Activated CD8-positive, alpha-beta memory T cell treated with anti-CD3 and anti-CD28 coated beads, Interleukin-2, amount 10 ng/mL, durations not matched to agents 7 days and 5 days (primary cell): Measurements from ENCODE around the gene PALM3. TPM values are rescaled to one million over a fixed set of nuclear protein-coding genes. Genes with fewer than 3 reads are reported as not detected.

ENCODE experiments used
- ATAC-seq: fragments of 150-1000 bp; cut with Tn5 transposase; one replicate; pipeline ENCODE4 v1.10.0; 2021; ENCODE audit warnings: moderate library complexity
- CTCF ChIA-PET: fragments of 350-600 bp; sonication (Branson Sonifier 250); formaldehyde crosslinking; loops from one replicate; lab custom pipeline; 2021; ENCODE audit warnings: antibody characterized with exemption; lab: Charles Lee
- DNase-seq: peaks from one replicate; pipeline ENCODE4 v3.0.0-alpha.2; 2020
- H3K27ac Mint-ChIP-seq: one replicate; pipeline ENCODE4 v1.8.0; 2021; ENCODE audit warnings: mild to moderate bottlenecking, mixed read lengths
- H3K27me3 Mint-ChIP-seq: one replicate; pipeline ENCODE4 v1.8.0; 2021; ENCODE audit warnings: mixed read lengths
- H3K36me3 Mint-ChIP-seq: one replicate; pipeline ENCODE4 v1.8.0; 2021; ENCODE audit warnings: mild to moderate bottlenecking, mixed read lengths
- H3K4me1 Mint-ChIP-seq: one replicate; pipeline ENCODE4 v1.8.0; 2021; ENCODE audit warnings: mixed read lengths
- H3K4me3 Mint-ChIP-seq: one replicate; pipeline ENCODE4 v1.8.0; 2021; ENCODE audit warnings: mild to moderate bottlenecking, moderate library complexity, mixed read lengths
- H3K9me3 Mint-ChIP-seq: one replicate; pipeline ENCODE4 v1.8.0; 2022; ENCODE audit warnings: low read depth, mixed read lengths
- total RNA-seq, 2 experiments: library from RNA; stranded (reverse); gene quantifications; one replicate each; pipeline ENCODE4 v1.2.3, GENCODE V29; 2021

Gene PALM3
- total RNA-seq, result not detected

GRCh38 chr19:14061751-14062557, at the start of gene PALM3:
TSS of gene PALM3 (minus strand) at chr19:14062076. CDS start at chr19:14061980, 96 bp downstream.
- H3K9me3 Mint-ChIP-seq, result no peaks in the 10 kb centered on the region
- DNase-seq (no peak), ATAC-seq (no peak)
- peaks cover 14% of the 10 kb centered on the region for H3K4me1 Mint-ChIP-seq
- CTCF ChIA-PET, result interaction anchor here (1.3 to 7.5 kb wide), 4 partner anchors 9 to 182 kb away, joined by 4 to 118 read pairs (median 66); partner anchors contain the start of gene MISP3
- no peaks in the 10 kb centered on the region for H3K36me3 Mint-ChIP-seq
- H3K4me3 Mint-ChIP-seq, result no peak within 1 kb of the TSS
- no peak within 1 kb of the TSS for H3K27ac Mint-ChIP-seq
- peaks cover 40% of the 10 kb centered on the region for H3K27me3 Mint-ChIP-seq

GRCh38 chr19:14111486-14111885, 49.6 kb upstream of the PALM3 start:
- peaks cover 32% of the 10 kb centered on the region for H3K4me1 Mint-ChIP-seq
- H3K36me3 Mint-ChIP-seq, result no peaks in the 10 kb centered on the region
- no peak overlapping the region for H3K4me3 Mint-ChIP-seq
- no peaks in the 10 kb centered on the region for H3K9me3 Mint-ChIP-seq
- DNase-seq (no peak), ATAC-seq (no peak)
- CTCF ChIA-PET, result no interaction called here
- H3K27me3 Mint-ChIP-seq, result no peaks in the 10 kb centered on the region
- H3K27ac Mint-ChIP-seq, result no peak overlapping the region

GRCh38 chr19:14110650-14111049, 48.8 kb upstream of the PALM3 start:
- CTCF ChIA-PET, result interaction anchor here (0.7 to 0.8 kb wide), 2 partner anchors 12 to 229 kb away, joined by 3 to 4 read pairs; no protein-coding TSS in a partner anchor
- Mint-ChIP-seq H3K27me3 (no peaks in the 10 kb centered on the region), H3K9me3 (no peaks in the 10 kb centered on the region), H3K27ac (no peak overlapping the region), H3K36me3 (no peaks in the 10 kb centered on the region), H3K4me3 (no peak overlapping the region), H3K4me1 (peaks cover 24% of the 10 kb centered on the region)
- no peak for DNase-seq
- ATAC-seq, result no peak

GRCh38 chr19:14107581-14108461, 45.9 kb upstream of the PALM3 start:
- no peak for DNase-seq
- no peaks in the 10 kb centered on the region for H3K9me3 Mint-ChIP-seq
- H3K27me3 Mint-ChIP-seq, result no peaks in the 10 kb centered on the region
- H3K4me1 Mint-ChIP-seq, result peaks cover 5% of the 10 kb centered on the region
- H3K27ac Mint-ChIP-seq, result no peak overlapping the region
- ATAC-seq, result no peak
- CTCF ChIA-PET, result interaction anchor here (1.0 kb wide), 1 partner anchor 29 kb away, joined by 5 read pairs; no protein-coding TSS in a partner anchor
- H3K36me3 Mint-ChIP-seq, result no peaks in the 10 kb centered on the region
- H3K4me3 Mint-ChIP-seq, result no peak overlapping the region

- no peak overlapping the region for H3K27ac Mint-ChIP-seq
Measured at GRCh38 chr19:14106840-14107239, 45.0 kb upstream of the PALM3 start.

GRCh38 chr19:14105680-14106079, 43.8 kb upstream of the PALM3 start:
- no peak overlapping the region for H3K27ac Mint-ChIP-seq

More at GRCh38 chr19:14106840-14107239, 45.0 kb upstream of the PALM3 start:
- CTCF ChIA-PET, result interaction anchor here (4.4 kb wide), 1 partner anchor 7 kb away, joined by 16 read pairs; no protein-coding TSS in a partner anchor
- Mint-ChIP-seq H3K27me3 (no peaks in the 10 kb centered on the region), H3K4me3 (no peak overlapping the region), H3K9me3 (no peaks in the 10 kb centered on the region), H3K36me3 (no peaks in the 10 kb centered on the region), H3K4me1 (peaks cover 2% of the 10 kb centered on the region)
- ATAC-seq (no peak), DNase-seq (no peak)

GRCh38 chr19:14103310-14103709, 41.4 kb upstream of the PALM3 start:
- H3K4me1 Mint-ChIP-seq, result no peaks in the 10 kb centered on the region
- ATAC-seq, result peak; percentile 27
- H3K36me3 Mint-ChIP-seq, result peaks cover 2% of the 10 kb centered on the region
- H3K4me3 Mint-ChIP-seq, result no peak overlapping the region
- H3K9me3 Mint-ChIP-seq, result no peaks in the 10 kb centered on the region
- H3K27ac Mint-ChIP-seq, result no peak overlapping the region
- H3K27me3 Mint-ChIP-seq, result no peaks in the 10 kb centered on the region
- no peak for DNase-seq
- CTCF ChIA-PET, result interaction anchor here (4.4 kb wide), 1 partner anchor 11 kb away, joined by 16 read pairs; no protein-coding TSS in a partner anchor

More at GRCh38 chr19:14105680-14106079, 43.8 kb upstream of the PALM3 start:
- ATAC-seq, result no peak
- H3K36me3 Mint-ChIP-seq, result peaks cover 1% of the 10 kb centered on the region
- CTCF ChIA-PET, result interaction anchor here (4.4 kb wide), 1 partner anchor 9 kb away, joined by 16 read pairs; no protein-coding TSS in a partner anchor
- H3K4me3 Mint-ChIP-seq, result no peak overlapping the region
- no peak for DNase-seq
- no peaks in the 10 kb centered on the region for H3K9me3 Mint-ChIP-seq
- H3K27me3 Mint-ChIP-seq, result no peaks in the 10 kb centered on the region
- H3K4me1 Mint-ChIP-seq, result no peaks in the 10 kb centered on the region

- Mint-ChIP-seq H3K9me3 (no peaks in the 10 kb centered on the region), H3K36me3 (peaks cover 2% of the 10 kb centered on the region), H3K27ac (no peak overlapping the region), H3K4me3 (no peak overlapping the region), H3K4me1 (no peaks in the 10 kb centered on the region), H3K27me3 (no peaks in the 10 kb centered on the region)
- DNase-seq (no peak), ATAC-seq (no peak)
- CTCF ChIA-PET, result interaction anchor here (4.4 kb wide), 1 partner anchor 12 kb away, joined by 16 read pairs; no protein-coding TSS in a partner anchor
Measured at GRCh38 chr19:14102756-14103155, 40.9 kb upstream of the PALM3 start.

- Mint-ChIP-seq H3K9me3 (no peaks in the 10 kb centered on the region), H3K36me3 (peaks cover 2% of the 10 kb centered on the region), H3K27me3 (no peaks in the 10 kb centered on the region), H3K27ac (no peak overlapping the region), H3K4me1 (no peaks in the 10 kb centered on the region), H3K4me3 (no peak overlapping the region)
- ATAC-seq, result no peak
- DNase-seq, result no peak
- CTCF ChIA-PET, result interaction anchor here (1.5 to 4.4 kb wide), 2 partner anchors 12 to 13 kb away, joined by 4 to 16 read pairs; no protein-coding TSS in a partner anchor
Measured at GRCh38 chr19:14102102-14102696, 40.3 kb upstream of the PALM3 start.

- no peak overlapping the region for H3K27ac Mint-ChIP-seq
- no peak for DNase-seq
- CTCF ChIA-PET, result interaction anchor here (1.5 kb wide), 1 partner anchor 14 kb away, joined by 4 read pairs; no protein-coding TSS in a partner anchor
- H3K27me3 Mint-ChIP-seq, result no peaks in the 10 kb centered on the region
- no peak for ATAC-seq
- H3K4me1 Mint-ChIP-seq, result no peaks in the 10 kb centered on the region
- H3K9me3 Mint-ChIP-seq, result no peaks in the 10 kb centered on the region
- peaks cover 2% of the 10 kb centered on the region for H3K36me3 Mint-ChIP-seq
- H3K4me3 Mint-ChIP-seq, result no peak overlapping the region
Measured at GRCh38 chr19:14101003-14101545, 39.2 kb upstream of the PALM3 start.

- peaks cover 8% of the 10 kb centered on the region for H3K36me3 Mint-ChIP-seq
- no peak overlapping the region for H3K27ac Mint-ChIP-seq
- peaks cover 4% of the 10 kb centered on the region for H3K9me3 Mint-ChIP-seq
- ATAC-seq (no peak), DNase-seq (no peak)
- H3K4me3 Mint-ChIP-seq, result no peak overlapping the region
- H3K27me3 Mint-ChIP-seq, result no peaks in the 10 kb centered on the region
- H3K4me1 Mint-ChIP-seq, result peaks cover 4% of the 10 kb centered on the region
- CTCF ChIA-PET, result no interaction called here
Measured at GRCh38 chr19:14097532-14098151, 35.8 kb upstream of the PALM3 start.
